Activated T-cell treated with anti-CD3 and anti-CD28 coated beads, Interleukin-2, amount 50 U/mL, for 72 hours (primary cell): ENCODE measurements around the gene RABL2B. TPM values are rescaled to one million over a fixed set of nuclear protein-coding genes. Genes with fewer than 3 reads are reported as not detected.

Experiments
- ATAC-seq, 2 donors: fragments of 150-1000 bp; cut with Tn5 transposase; replicated peaks in 1 of 2; 2 replicates each; pipeline ENCODE4 v1.10.0; 2021; ENCODE audit warnings: moderate library complexity in 2 of 2, mild to moderate bottlenecking in 1 of 2
- DNase-seq, 2 donors: peaks; one replicate each; pipeline ENCODE4 v3.0.0; 2021 to 2022; ENCODE audit warnings: mixed read lengths in 1 of 2
- H3K27ac Mint-ChIP-seq: one replicate; pipeline ENCODE4 v1.8.0; 2022; ENCODE audit warnings: mild to moderate bottlenecking, moderate library complexity, mixed read lengths
- H3K27me3 Mint-ChIP-seq: one replicate; pipeline ENCODE4 v1.8.0; 2022; ENCODE audit warnings: low read depth, mixed read lengths
- H3K36me3 Mint-ChIP-seq, 2 donors: one replicate each; pipeline ENCODE4 v1.8.0; 2022; ENCODE audit warnings: mixed read lengths in 2 of 2, mild to moderate bottlenecking in 1 of 2; ENCODE audit not compliant: insufficient read depth in 2 of 2
- H3K4me1 Mint-ChIP-seq: one replicate; pipeline ENCODE4 v1.8.0; 2022; ENCODE audit warnings: low read depth, mixed read lengths
- H3K4me3 Mint-ChIP-seq, 2 donors: one replicate each; pipeline ENCODE4 v1.8.0; 2022; ENCODE audit warnings: mild to moderate bottlenecking in 2 of 2, mixed read lengths in 2 of 2, moderate library complexity in 2 of 2
- H3K9me3 Mint-ChIP-seq, 2 donors: one replicate each; pipeline ENCODE4 v1.8.0; 2022; ENCODE audit warnings: mixed read lengths in 2 of 2
- total RNA-seq, 2 donors: library from RNA; stranded (reverse); gene quantifications; one replicate each; pipeline ENCODE4 v1.2.3, GENCODE V29; 2022

RABL2B gene
- total RNA-seq, 2 donors from 2014 or later: 26.6 to 29.4 TPM

- Mint-ChIP-seq H3K27ac (no peak overlapping the region), H3K9me3 (no peaks in the 10 kb centered on the region), H3K27me3 (no peaks in the 10 kb centered on the region), H3K4me3 (no peak overlapping the region), H3K4me1 (no peaks in the 10 kb centered on the region), H3K36me3 (no peaks in the 10 kb centered on the region)
- no peak for ATAC-seq
- DNase-seq: no peak
These were observed 59.4 kb downstream of the RABL2B start for GRCh38 chr22:50723991-50724390.

- no peak overlapping the region for H3K4me3 Mint-ChIP-seq
- H3K9me3 Mint-ChIP-seq: no peaks in the 10 kb centered on the region
- no peaks in the 10 kb centered on the region for H3K4me1 Mint-ChIP-seq
- H3K36me3 Mint-ChIP-seq: no peaks in the 10 kb centered on the region
- DNase-seq (no peak), ATAC-seq (no peak)
- H3K27me3 Mint-ChIP-seq: no peaks in the 10 kb centered on the region
- H3K27ac Mint-ChIP-seq: no peak overlapping the region
These were observed 60.6 kb downstream of the RABL2B start for GRCh38 chr22:50722716-50723428.

- H3K9me3 Mint-ChIP-seq: no peaks in the 10 kb centered on the region
- no peaks in the 10 kb centered on the region for H3K36me3 Mint-ChIP-seq
- no peak for ATAC-seq
- no peak overlapping the region for H3K27ac Mint-ChIP-seq
- no peaks in the 10 kb centered on the region for H3K4me1 Mint-ChIP-seq
- H3K4me3 Mint-ChIP-seq: no peak overlapping the region
- no peaks in the 10 kb centered on the region for H3K27me3 Mint-ChIP-seq
- DNase-seq: no peak
These were observed 61.3 kb downstream of the RABL2B start for GRCh38 chr22:50722048-50722701.

- Mint-ChIP-seq H3K4me3 (no peak overlapping the region), H3K4me1 (no peaks in the 10 kb centered on the region), H3K36me3 (no peaks in the 10 kb centered on the region), H3K27ac (no peak overlapping the region), H3K9me3 (no peaks in the 10 kb centered on the region), H3K27me3 (no peaks in the 10 kb centered on the region)
- ATAC-seq: no peak
- DNase-seq: no peak
These were observed 62.1 kb downstream of the RABL2B start for GRCh38 chr22:50721257-50721844.

GRCh38 chr22:50720301-50721256 is 62.9 kb downstream of the RABL2B start:
- DNase-seq (no peak), ATAC-seq (no peak)
- H3K27ac Mint-ChIP-seq: no peak overlapping the region
- H3K4me3 Mint-ChIP-seq: no peak overlapping the region
- H3K36me3 Mint-ChIP-seq: no peaks in the 10 kb centered on the region
- no peaks in the 10 kb centered on the region for H3K27me3 Mint-ChIP-seq
- H3K9me3 Mint-ChIP-seq: no peaks in the 10 kb centered on the region
- H3K4me1 Mint-ChIP-seq: no peaks in the 10 kb centered on the region

GRCh38 chr22:50719814-50720300 is 63.6 kb downstream of the RABL2B start:
- no peak overlapping the region for H3K27ac Mint-ChIP-seq
- H3K9me3 Mint-ChIP-seq: no peaks in the 10 kb centered on the region
- no peaks in the 10 kb centered on the region for H3K36me3 Mint-ChIP-seq
- ATAC-seq (no peak), DNase-seq (no peak)
- no peak overlapping the region for H3K4me3 Mint-ChIP-seq
- no peaks in the 10 kb centered on the region for H3K27me3 Mint-ChIP-seq
- no peaks in the 10 kb centered on the region for H3K4me1 Mint-ChIP-seq

- H3K27me3 Mint-ChIP-seq: no peaks in the 10 kb centered on the region
- DNase-seq (no peak), ATAC-seq (no peak)
- H3K9me3 Mint-ChIP-seq: no peaks in the 10 kb centered on the region
- H3K27ac Mint-ChIP-seq: no peak overlapping the region
- H3K36me3 Mint-ChIP-seq: no peaks in the 10 kb centered on the region
- H3K4me1 Mint-ChIP-seq: no peaks in the 10 kb centered on the region
- H3K4me3 Mint-ChIP-seq: no peak overlapping the region
These were observed 65.1 kb downstream of the RABL2B start for GRCh38 chr22:50718352-50718709.

- no peak for DNase-seq
- Mint-ChIP-seq H3K4me1 (no peaks in the 10 kb centered on the region), H3K9me3 (no peaks in the 10 kb centered on the region), H3K36me3 (no peaks in the 10 kb centered on the region), H3K27me3 (no peaks in the 10 kb centered on the region), H3K27ac (no peak overlapping the region), H3K4me3 (no peak overlapping the region)
- no peak for ATAC-seq
These were observed 65.6 kb downstream of the RABL2B start for GRCh38 chr22:50717709-50718351.

Other genes starting within 250 kb of the RABL2B start
- 10 to 100 TPM; 45.5 to 49.1 TPM for gene KLHDC7B, start 237.7 kb downstream of the RABL2B start, total RNA-seq
- 1 to 10 TPM; 1.7 TPM for gene SYCE3, start 220.7 kb downstream of the RABL2B start, total RNA-seq
- 10 to 100 TPM; 85.3 to 88.0 TPM for gene CPT1B, start 205.2 kb downstream of the RABL2B start, total RNA-seq
- 100 to 1,000 TPM in 1 of 2 donors, 10 to 100 TPM in 1; 95.6 to 110 TPM for gene CHKB, start 200.8 kb downstream of the RABL2B start, total RNA-seq
- under 1 TPM; 0.60 to 0.62 TPM for gene MAPK8IP2, start 182.8 kb downstream of the RABL2B start, total RNA-seq
- gene ARSA, start 155.5 kb downstream of the RABL2B start, total RNA-seq: 10 to 100 TPM; 19.8 to 26.8 TPM
- gene SHANK3, start 110.8 kb downstream of the RABL2B start, total RNA-seq: under 1 TPM; 0.19 to 0.24 TPM
- not detected for gene ACR, start 45.4 kb downstream of the RABL2B start, total RNA-seq